ENCODE results near the gene FCRLB. TPM values are rescaled to one million over a fixed set of nuclear protein-coding genes. Genes with fewer than 3 reads are reported as not detected.

The FCRLB gene
- total and polyA plus RNA-seq, 2 of the 13 experiments (the other 11 are each of a cell fraction or from before 2014, with no cell fraction given) = 0.08 to 0.11 TPM

- TF ChIP-seq CSRNP2 (CRISPR knock-in tag; conservative IDR thresholded peaks at IDR 0.05; ENCODE audit: low read depth) (no peak), ZNF878 (CRISPR knock-in tag; IDR thresholded peaks at IDR 0.05) (peak; percentile 63; the same call in 1 of the 2 replicates), ZNF17 (CRISPR knock-in tag; IDR thresholded peaks at IDR 0.05) (no peak), CC2D1A (CRISPR knock-in tag; IDR thresholded peaks at IDR 0.05) (no peak), XRCC5 (optimal IDR thresholded peaks at IDR 0.05; ENCODE audit: low read length) (peak; percentile 93), POLR2G (IDR thresholded peaks at IDR 0.05; ENCODE audit: low read depth, low read length) (peak; percentile 83), GTF3A (CRISPR knock-in tag; conservative IDR thresholded peaks at IDR 0.05) (no peak), ZFP36L2 (CRISPR knock-in tag; IDR thresholded peaks at IDR 0.05) (no peak), SIX1 (CRISPR knock-in tag; IDR thresholded peaks at IDR 0.05; ENCODE audit: borderline replicate concordance) (no peak), ZNF513 (CRISPR knock-in tag; conservative IDR thresholded peaks at IDR 0.05) (no peak), ZNF253 (CRISPR knock-in tag; IDR thresholded peaks at IDR 0.05; ENCODE audit: borderline replicate concordance) (no peak), FUBP1 (CRISPR knock-in tag; IDR thresholded peaks at IDR 0.05; ENCODE audit: borderline replicate concordance) (no peak), MAFF (IDR thresholded peaks at IDR 0.05; ENCODE audit: low read depth, low read length) (peak; percentile 47; the same call in 1 of the 2 replicates), CSRNP1 (CRISPR knock-in tag; IDR thresholded peaks at IDR 0.05) (no peak), ZNF503 (CRISPR knock-in tag; IDR thresholded peaks at IDR 0.05) (peak; percentile 45; the same call in 1 of the 2 replicates), ELK4 (CRISPR knock-in tag; IDR thresholded peaks at IDR 0.05; ENCODE audit: borderline replicate concordance) (no peak), ZNF749 (CRISPR knock-in tag; IDR thresholded peaks at IDR 0.05; ENCODE audit: borderline replicate concordance) (no peak; the same call in 1 of the 2 replicates), NR2C2 (CRISPR knock-in tag; IDR thresholded peaks at IDR 0.05; ENCODE audit: borderline replicate concordance) (peak; percentile 59)
Measured at GRCh38 chr1:161766102-161766981, 45.0 kb downstream of the FCRLB start, which contains the start of gene ATF6 (continued).

All from HepG2 (cell line).